Adrenal gland (tissue), 5 donors: ENCODE results near the gene ARR3.

Experiments used
- POLR2A ChIP-seq, 2 donors: fragments of 450-650 bp; IDR thresholded peaks; one replicate each; pipeline ENCODE4 v1.6.1; 2017; ENCODE audit warnings: antibody characterized with exemption in 2 of 2, mild to moderate bottlenecking in 2 of 2, moderate library complexity in 1 of 2
- TF ChIP-seq, protein P1 (sequence below), 6 experiments: fragments of 450-650 bp in 4 of 6; fragments of 200-600 bp in 2 of 6; sonication (generic) in 1 of 6; IDR thresholded peaks; 1 replicate in 5 of 6; 2 replicates in 1 of 6; pipeline versions ENCODE4 v1.5.1 to v1.8.0; 2016 to 2021; ENCODE audit warnings: antibody characterized with exemption in 6 of 6, mild to moderate bottlenecking in 2 of 6, moderate library complexity in 1 of 6
- donor health status: DM: no; HTN: no; CAD: no.

DNA sequence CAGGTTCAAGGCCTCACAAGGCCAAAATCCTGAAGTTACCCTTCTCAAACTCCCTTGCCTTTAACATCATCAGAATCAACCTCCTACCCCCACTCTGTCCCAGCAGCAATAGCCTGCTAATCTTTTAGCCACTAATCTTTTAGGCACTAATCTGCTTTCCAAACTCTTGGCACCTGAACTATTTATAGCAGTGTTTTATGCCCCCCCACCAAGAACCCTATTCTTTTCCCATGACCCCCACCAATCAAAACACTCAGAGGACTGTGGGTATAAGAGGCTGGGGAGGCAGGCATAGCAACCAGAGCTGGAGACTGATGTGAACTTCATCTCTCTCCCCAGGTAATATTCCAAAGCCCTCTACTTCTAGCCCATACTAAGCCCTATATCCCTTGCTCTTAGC lies at the start of gene ARR3:
- TF ChIP-seq, protein P1, sequence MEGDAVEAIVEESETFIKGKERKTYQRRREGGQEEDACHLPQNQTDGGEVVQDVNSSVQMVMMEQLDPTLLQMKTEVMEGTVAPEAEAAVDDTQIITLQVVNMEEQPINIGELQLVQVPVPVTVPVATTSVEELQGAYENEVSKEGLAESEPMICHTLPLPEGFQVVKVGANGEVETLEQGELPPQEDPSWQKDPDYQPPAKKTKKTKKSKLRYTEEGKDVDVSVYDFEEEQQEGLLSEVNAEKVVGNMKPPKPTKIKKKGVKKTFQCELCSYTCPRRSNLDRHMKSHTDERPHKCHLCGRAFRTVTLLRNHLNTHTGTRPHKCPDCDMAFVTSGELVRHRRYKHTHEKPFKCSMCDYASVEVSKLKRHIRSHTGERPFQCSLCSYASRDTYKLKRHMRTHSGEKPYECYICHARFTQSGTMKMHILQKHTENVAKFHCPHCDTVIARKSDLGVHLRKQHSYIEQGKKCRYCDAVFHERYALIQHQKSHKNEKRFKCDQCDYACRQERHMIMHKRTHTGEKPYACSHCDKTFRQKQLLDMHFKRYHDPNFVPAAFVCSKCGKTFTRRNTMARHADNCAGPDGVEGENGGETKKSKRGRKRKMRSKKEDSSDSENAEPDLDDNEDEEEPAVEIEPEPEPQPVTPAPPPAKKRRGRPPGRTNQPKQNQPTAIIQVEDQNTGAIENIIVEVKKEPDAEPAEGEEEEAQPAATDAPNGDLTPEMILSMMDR (IDR thresholded peaks at IDR 0.05), result no peak
- TF ChIP-seq POLR2A (IDR thresholded peaks at IDR 0.05), result no peak
